Astrocyte (in vitro differentiated cells and primary cell): ENCODE data around the gene LPAR3. TPM values are rescaled to one million over a fixed set of nuclear protein-coding genes. Genes with fewer than 3 reads are reported as not detected.

ENCODE experiments used
- DNase-seq: peaks from one replicate; pipeline ENCODE4 v3.0.0-alpha.2; 2010; ENCODE audit warnings: low read depth
- FAIRE-seq: peaks from 2 replicates; lab custom pipeline; 2011; peaks lifted over from hg19 to GRCh38; lab: Jason Lieb, UNC
- H2AFZ ChIP-seq: 2 replicates; pipeline ENCODE4 v1.6.0; 2012; ENCODE audit warnings: low read depth, low read length, inconsistent platforms
- H3K27ac ChIP-seq: 2 replicates; pipeline ENCODE4 v1.5.1; 2011; ENCODE audit warnings: low read depth, low read length, inconsistent platforms
- H3K27me3 ChIP-seq: 2 replicates; pipeline ENCODE4 v1.6.0; 2011; ENCODE audit warnings: low read length, inconsistent platforms; ENCODE audit not compliant: insufficient read depth
- H3K36me3 ChIP-seq: 2 replicates; pipeline ENCODE4 v1.5.1; 2011; ENCODE audit warnings: low read length, inconsistent platforms; ENCODE audit not compliant: insufficient read depth
- H3K4me1 ChIP-seq: 2 replicates; pipeline ENCODE4 v1.5.1; 2011; ENCODE audit warnings: low read length, inconsistent platforms; ENCODE audit not compliant: insufficient read depth
- H3K4me2 ChIP-seq: 2 replicates; pipeline ENCODE4 v1.6.0; 2012; ENCODE audit warnings: low read length, inconsistent platforms
- H3K4me3 ChIP-seq: 2 replicates; pipeline ENCODE4 v1.5.1; 2011; ENCODE audit warnings: low read depth, mild to moderate bottlenecking, low read length, inconsistent platforms; ENCODE audit not compliant: insufficient read depth
- H3K79me2 ChIP-seq: 2 replicates; pipeline ENCODE4 v1.6.0; 2012; ENCODE audit warnings: mild to moderate bottlenecking, low read length, inconsistent platforms; ENCODE audit not compliant: insufficient read depth
- H3K9ac ChIP-seq: 2 replicates; pipeline ENCODE4 v1.6.0; 2012; ENCODE audit warnings: mild to moderate bottlenecking, low read length, inconsistent platforms
- H3K9me3 ChIP-seq: 2 replicates; pipeline ENCODE4 v1.5.1; 2012; ENCODE audit warnings: low read depth, mild to moderate bottlenecking, low read length, inconsistent platforms; ENCODE audit not compliant: insufficient read depth
- H4K20me1 ChIP-seq: 2 replicates; pipeline ENCODE4 v1.6.0; 2012; ENCODE audit warnings: low read length, inconsistent platforms; ENCODE audit not compliant: insufficient read depth
- H3K27ac Mint-ChIP-seq: one replicate; pipeline ENCODE4 v1.8.0; 2021; ENCODE audit warnings: mild to moderate bottlenecking, mixed read lengths; ENCODE audit not compliant: unreplicated experiment
- H3K27me3 Mint-ChIP-seq: one replicate; pipeline ENCODE4 v1.8.0; 2021; ENCODE audit warnings: low read depth, mixed read lengths; ENCODE audit not compliant: unreplicated experiment
- H3K36me3 Mint-ChIP-seq: one replicate; pipeline ENCODE4 v1.8.0; 2021; ENCODE audit warnings: low read depth, mixed read lengths; ENCODE audit not compliant: unreplicated experiment
- H3K4me1 Mint-ChIP-seq: one replicate; pipeline ENCODE4 v1.8.0; 2021; ENCODE audit warnings: low read depth, mixed read lengths; ENCODE audit not compliant: unreplicated experiment
- H3K4me3 Mint-ChIP-seq: one replicate; pipeline ENCODE4 v1.8.0; 2021; ENCODE audit warnings: mild to moderate bottlenecking, moderate library complexity, mixed read lengths; ENCODE audit not compliant: unreplicated experiment
- H3K9me3 Mint-ChIP-seq: one replicate; pipeline ENCODE4 v1.8.0; 2021; ENCODE audit warnings: mild to moderate bottlenecking, mixed read lengths; ENCODE audit not compliant: unreplicated experiment
- CTCF ChIP-seq: IDR thresholded peaks from 2 replicates; pipeline ENCODE4 v1.5.1; 2011; ENCODE audit warnings: low read depth, mild to moderate bottlenecking, inconsistent platforms, low read length, moderate library complexity; ENCODE audit not compliant: insufficient read depth
- EZH2 ChIP-seq: IDR thresholded peaks from 2 replicates; pipeline ENCODE4 v1.6.1; 2012; ENCODE audit warnings: mild to moderate bottlenecking, low read length, inconsistent platforms; ENCODE audit not compliant: insufficient read depth
- total RNA-seq: library from RNA; stranded (reverse); gene quantifications from 2 replicates; pipeline ENCODE4 v1.2.1, GENCODE V29; 2021

The LPAR3 gene
- total RNA-seq, 1 donor from 2014 or later, result 0.70 TPM

- DNase-seq, result no peak
- H3K4me1 ChIP-seq, result no peaks in the 10 kb centered on the region
- H3K36me3 ChIP-seq, result no peaks in the 10 kb centered on the region
- Mint-ChIP-seq H3K9me3 (peaks cover 4% of the 10 kb centered on the region), H3K27ac (no peak overlapping the region), H3K27me3 (peaks cover under 1% of the 10 kb centered on the region), H3K4me3 (no peak overlapping the region), H3K36me3 (no peaks in the 10 kb centered on the region), H3K4me1 (no peaks in the 10 kb centered on the region)
- no peaks in the 10 kb centered on the region for H3K27me3 ChIP-seq
- no peak overlapping the region for H3K9ac ChIP-seq
- no peak for FAIRE-seq
- TF ChIP-seq CTCF (no peak), EZH2 (no peak)
- no peak overlapping the region for H2AFZ ChIP-seq
- no peak overlapping the region for H3K4me2 ChIP-seq
- H3K79me2 ChIP-seq, result no peaks in the 10 kb centered on the region
- no peaks in the 10 kb centered on the region for H4K20me1 ChIP-seq
- H3K9me3 ChIP-seq, result no peaks in the 10 kb centered on the region
- H3K4me3 ChIP-seq, result no peak overlapping the region
- no peak overlapping the region for H3K27ac ChIP-seq
Observed at GRCh38 chr1:84795213-84795612, 97.8 kb downstream of the LPAR3 start.

GRCh38 chr1:84792421-84792820 lies 100.6 kb downstream of the LPAR3 start:
- peaks cover 4% of the 10 kb centered on the region for H3K9me3 Mint-ChIP-seq
- H3K79me2 ChIP-seq, result no peaks in the 10 kb centered on the region

More at GRCh38 chr1:84792421-84792820, 100.6 kb downstream of the LPAR3 start:
- FAIRE-seq, result no peak
- H3K4me3 Mint-ChIP-seq, result no peak overlapping the region
- no peak for DNase-seq
- H3K27me3 ChIP-seq, result no peaks in the 10 kb centered on the region
- no peaks in the 10 kb centered on the region for H3K36me3 Mint-ChIP-seq
- TF ChIP-seq CTCF (no peak), EZH2 (no peak)
- H3K27me3 Mint-ChIP-seq, result peaks cover 5% of the 10 kb centered on the region
- H4K20me1 ChIP-seq, result no peaks in the 10 kb centered on the region
- H3K9me3 ChIP-seq, result no peaks in the 10 kb centered on the region
- no peak overlapping the region for H2AFZ ChIP-seq
- H3K9ac ChIP-seq, result no peak overlapping the region
- H3K27ac ChIP-seq, result no peak overlapping the region
- H3K4me1 Mint-ChIP-seq, result no peaks in the 10 kb centered on the region
- no peak overlapping the region for H3K4me3 ChIP-seq
- no peak overlapping the region for H3K4me2 ChIP-seq
- no peak overlapping the region for H3K27ac Mint-ChIP-seq
- no peaks in the 10 kb centered on the region for H3K36me3 ChIP-seq
- no peaks in the 10 kb centered on the region for H3K4me1 ChIP-seq
